HG02885 (cell line): ENCODE measurements around the gene SLC25A25.
"Not testable (repeated sequence)": the region's sequence is repeated elsewhere in the genome, so short reads cannot be mapped to it uniquely, and the experiment has no call there.

ENCODE experiments used
- ATAC-seq: cut with Tn5 transposase; IDR thresholded peaks from one replicate; pipeline ENCODE4 v1.9.1; 2021; ENCODE audit warnings: mild to moderate bottlenecking; ENCODE audit not compliant: unreplicated experiment, poor library complexity

Gene SLC25A25

DNA sequence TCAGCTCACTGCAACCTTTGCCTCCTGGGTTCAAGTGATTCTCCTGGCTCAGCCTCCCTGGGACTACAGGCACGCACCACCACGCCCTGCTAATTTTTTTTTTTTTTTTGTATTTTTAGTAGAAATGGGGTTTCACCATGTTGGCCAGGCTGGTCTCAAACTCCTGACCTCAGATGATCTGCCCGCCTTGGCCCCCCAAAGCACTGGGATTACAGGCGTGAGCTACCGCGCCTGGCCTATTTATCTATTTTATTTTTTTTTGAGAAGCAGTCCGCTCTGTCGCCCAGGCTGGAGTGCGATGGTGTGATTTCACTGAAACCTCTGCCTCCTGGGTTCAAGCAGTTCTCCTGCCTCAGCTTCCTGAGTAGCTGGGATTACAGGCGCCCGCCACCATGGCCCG is 3.4 kb downstream of the SLC25A25 start:
- not testable (repeated sequence) for ATAC-seq

DNA sequence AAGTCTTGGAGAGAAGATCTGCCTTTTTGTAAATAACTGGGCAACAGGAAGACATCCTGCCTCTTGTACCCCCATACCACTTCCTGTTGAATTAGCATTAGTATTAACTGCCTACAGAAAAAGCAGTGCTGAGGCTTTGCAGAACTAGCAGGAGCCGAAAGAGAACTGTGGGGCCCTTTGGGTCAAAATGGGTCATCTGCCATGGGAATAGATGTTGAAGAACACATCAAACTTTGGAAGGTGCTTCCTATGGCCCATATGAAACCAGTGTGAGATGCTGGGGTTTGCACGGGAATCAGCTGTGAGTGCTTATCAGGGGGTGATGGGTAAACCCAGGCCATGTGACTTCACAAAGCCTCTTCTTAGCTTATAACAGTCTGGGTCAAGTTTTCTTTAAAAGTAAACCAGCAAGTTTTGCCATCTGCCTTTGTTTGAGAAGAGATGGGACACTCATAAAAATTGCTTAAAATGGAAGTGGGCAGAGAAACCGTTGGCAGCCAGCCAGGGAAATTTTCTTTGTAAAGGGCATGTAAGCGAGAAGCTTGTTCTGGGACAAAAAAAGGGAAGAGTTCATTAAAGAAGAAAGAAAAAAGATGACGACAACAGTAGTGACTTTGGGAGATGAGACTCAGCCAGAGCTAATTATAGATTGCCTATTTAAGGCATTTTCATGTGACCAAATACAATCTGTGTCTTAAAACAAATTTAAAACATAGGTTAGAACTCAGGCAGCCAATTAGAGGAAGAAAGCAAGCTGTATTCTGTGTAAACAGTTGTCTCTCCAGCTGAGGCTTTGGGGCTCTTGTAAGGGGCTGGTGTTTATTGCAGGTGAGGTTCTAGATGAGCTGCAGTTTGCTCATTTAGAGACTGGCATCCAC is 4.4 kb downstream of the SLC25A25 start:
- ATAC-seq: no peak

DNA sequence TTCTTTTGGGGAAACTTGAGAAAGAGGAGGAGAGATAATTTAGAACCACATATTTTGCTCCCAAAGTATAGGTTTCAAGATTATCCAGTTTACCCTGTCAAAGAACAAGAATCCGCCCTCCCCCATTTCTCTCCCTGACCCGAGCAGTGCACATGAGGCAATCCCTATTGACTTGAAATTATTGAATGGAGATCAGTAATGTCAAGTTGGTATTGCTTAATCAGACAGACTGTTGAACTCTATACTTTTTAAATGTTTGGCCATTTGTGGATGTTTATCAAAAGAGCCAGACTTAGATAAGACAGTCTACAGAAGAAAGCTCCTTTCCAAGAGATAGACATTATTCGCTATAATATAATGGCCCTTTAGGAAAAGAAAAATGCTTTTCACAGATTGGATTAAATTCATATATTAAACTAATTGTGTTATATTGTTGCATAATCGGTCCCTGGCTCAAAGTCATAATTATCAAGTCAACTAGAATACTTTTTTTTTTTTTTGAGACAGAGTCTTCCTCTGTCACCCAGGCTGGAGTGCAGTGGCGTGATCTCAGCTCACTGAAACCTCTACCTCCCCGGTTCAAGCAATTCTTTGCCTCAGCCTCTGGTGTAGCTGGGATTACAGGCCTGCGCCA is 5.3 kb downstream of the SLC25A25 start:
- no peak for ATAC-seq

DNA sequence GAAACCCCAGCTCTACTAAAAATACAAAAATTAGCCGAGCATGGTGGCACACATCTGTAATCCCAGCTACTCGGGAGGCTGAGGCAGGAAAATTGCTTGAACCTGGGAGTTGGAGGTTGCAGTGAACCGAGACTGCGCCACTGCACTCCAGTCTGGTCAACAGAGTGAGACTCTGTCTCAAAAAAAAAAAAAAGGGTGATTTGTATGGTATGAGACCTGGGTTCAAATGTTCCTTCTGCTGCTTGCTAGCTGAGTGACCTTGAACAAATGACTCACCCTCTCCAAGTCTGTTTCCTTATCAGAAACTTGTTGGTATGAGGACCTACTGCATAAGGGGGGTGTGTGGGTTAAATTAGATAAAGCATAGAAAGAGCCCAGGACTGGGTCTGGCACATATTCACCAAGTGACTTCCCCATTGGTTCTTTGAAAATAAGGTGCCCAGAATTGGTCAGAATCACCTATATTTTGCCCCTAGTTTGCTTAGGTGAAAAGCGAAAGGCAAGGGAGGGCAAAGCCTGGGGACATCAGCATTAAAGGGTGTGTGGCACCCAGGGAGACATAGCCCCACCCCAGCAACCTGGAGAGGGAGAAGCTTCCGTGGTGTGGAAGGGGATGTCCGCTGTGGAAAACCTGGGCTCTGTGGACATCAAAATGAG is 9.9 kb downstream of the SLC25A25 start:
- ATAC-seq: no peak

DNA sequence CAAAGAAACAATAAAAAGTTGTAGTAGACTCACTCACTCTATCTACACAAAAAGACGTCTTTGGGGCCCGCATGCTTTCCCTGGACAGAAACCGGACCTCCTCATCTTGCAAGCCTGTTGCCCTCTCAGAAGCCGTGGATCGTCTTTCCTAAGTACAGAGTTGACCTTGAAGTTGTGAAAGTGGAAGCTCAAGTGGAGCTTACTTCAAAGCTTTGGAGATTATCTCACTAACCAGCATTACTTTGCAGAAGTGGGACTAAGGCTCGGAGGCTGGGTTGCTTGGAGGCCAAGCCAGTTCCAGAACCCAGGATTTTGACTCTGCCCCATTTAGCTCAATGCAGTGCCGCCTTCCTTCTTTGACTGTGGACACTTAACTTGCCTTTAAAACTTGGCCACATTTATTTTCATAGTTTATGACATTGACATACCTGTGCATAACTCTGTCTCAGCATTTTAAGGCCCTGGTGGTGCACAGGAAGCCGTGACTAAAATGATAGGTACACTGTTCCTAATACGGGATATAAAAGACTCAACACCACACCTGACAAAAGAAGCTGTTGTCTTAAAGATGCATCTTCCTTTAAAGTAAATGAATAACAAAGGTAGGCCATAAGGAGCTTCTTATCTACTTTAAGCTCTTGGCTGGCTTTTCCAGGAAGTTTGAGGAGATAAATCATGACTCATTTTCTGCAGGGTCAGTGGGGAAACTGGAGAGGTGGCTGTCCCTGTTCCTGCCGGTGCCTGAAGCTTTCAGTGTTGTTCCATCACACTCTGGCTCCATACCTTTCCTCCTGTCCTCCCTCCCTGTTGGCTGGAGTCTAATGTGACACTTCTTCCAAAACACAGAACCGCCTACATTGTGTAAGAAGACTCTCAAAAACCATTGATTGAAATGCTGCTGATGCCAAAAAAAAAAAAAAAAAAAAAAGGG is 10.7 kb downstream of the SLC25A25 start:
- ATAC-seq: no peak

DNA sequence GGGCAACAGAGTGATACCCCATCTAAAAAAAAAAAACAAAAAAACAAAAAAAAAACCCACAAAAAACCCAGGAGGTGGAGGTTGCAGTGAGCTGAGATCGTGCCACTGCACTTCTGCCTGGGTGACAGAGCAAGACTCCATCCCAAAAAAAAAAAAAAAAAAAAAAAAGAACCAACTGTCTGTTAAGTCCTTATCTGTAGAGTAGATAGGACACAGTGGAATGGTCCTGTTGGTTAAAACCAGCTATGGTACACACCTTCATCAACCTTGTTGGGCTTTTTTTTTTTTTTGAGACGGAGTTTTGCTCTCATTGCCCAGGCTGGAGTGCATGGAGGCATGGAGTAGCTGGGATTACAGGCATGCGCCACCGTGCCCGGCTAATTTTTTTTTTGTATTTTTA is 12.2 kb downstream of the SLC25A25 start:
- ATAC-seq: no peak

DNA sequence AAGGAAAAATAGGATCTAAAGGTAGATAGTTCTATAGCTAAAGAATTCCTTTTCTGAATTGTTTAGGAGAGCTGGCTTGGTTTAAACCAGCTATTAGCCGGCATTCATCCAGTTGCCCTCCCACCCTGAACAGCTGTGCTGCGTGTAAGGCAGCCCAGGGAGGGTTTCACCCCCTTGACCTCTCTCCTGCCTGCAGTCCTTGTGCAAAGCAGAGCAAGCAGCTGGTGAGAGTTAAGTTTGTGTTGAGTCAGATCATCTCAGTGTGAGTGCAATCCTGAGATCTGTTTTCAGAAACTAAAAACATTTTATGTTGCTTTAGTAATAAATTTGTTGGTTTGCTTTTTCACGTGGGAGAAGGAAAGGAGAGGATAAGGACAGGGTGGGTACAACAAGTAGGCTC is 13.0 kb downstream of the SLC25A25 start:
- no peak for ATAC-seq

DNA sequence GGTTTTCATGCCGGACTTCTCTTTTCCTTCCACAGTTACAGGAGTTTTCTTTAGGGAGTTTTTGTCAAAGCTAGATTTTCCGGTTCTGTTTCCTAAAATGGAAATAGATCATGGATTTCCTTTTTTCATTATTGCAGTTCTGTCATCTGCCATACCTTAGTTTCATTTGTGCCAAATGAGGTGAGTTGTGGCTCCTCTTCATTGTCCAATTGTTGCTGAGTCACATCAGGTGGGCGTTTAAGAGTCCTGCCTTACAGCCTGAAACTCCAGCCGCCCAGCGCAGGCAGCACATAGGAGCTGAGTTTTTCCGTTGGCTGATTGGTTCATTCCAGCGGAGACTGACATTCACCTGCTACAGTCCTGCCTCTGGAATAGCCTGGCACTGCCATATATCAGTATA is 14.1 kb downstream of the SLC25A25 start:
- no peak for ATAC-seq

DNA sequence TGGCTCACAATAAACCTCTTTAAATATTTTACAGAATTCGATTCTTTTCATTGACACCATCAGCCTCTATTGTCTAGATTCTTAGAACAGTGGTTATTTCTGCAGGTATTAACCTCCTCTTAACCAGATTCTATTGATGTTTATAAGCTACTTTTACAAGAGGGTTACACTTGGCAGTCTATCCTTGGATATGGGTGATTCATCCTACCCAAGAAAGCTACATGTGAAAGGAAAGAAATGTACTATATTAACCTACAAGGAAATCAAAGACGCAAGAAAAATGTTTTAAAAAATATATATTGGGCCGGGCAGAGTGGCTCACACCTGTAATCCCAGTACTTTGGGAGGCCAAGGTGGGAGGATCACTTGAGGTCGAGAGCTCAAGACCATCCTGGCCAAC is 16.7 kb downstream of the SLC25A25 start:
- no peak for ATAC-seq

DNA sequence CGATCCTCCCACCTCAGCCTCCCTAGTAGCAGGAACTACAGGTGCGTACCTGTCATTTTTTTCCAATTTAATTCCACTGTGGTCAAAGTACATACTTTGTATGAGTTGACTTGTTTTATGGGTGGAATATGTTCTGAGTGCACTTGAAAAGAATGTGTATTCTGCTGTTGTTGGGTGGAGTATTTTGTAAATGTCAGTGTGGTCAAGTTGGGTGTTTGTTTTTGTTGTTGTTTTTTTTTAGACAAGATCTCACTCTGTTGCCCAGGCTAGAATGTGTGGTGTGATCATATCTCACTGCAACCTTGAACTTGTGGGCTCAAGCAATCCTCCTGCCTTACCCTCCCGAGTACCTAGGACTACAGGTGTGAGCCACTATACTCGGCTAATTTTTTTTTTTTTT is 17.9 kb downstream of the SLC25A25 start:
- ATAC-seq: no peak

DNA sequence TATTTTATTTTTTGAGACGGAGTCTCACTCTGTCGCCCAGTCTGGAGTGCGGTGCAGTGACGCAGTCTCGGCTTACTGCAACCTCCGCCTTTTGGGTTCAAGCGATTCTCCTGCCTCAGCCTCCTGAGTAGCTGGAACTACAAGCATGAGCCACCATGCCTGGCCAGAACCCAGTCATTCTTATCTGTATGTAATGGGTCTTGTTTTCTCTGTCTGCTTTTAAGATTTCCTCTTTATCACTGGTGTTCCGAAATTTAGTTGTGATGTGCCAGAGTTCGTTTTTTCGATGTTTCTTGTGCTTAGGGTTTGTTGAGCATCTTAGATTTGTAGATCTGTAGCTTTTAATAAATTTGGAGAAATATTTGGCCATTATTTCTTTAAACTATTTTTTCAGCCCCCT is 19.2 kb downstream of the SLC25A25 start:
- no peak for ATAC-seq

DNA sequence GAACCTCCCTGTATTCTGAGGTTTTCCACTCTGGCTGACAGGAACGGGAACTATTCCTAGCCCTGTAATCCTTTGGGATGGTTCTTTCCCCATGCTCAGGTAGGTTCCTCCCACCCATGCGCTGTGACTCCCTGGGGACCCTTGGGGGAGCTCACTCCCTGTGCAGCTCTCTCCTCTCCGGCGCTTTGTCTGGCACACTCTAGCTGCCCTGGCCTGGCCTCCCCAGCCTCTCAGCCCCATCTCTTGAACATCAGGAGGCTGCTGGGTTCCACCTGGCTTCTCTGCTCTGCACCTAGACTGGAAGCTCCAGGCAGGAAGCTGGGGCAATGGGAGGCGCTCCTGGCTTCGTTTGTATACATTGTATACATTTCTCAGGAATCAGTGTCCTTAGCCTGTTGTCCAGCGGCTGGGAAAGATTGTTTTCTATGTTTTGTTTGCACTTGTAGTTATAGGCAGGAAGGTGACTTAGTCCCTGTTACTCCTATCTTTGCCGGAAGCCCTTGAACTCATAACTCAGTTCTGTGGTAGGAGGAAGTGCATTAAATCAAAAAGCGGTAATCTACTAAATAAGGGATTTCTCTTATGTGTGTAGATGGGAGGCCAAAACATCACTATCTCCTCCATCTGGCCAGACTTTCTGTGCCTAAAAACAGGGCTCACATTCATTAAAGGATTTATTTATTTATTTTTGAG is 20.4 kb downstream of the SLC25A25 start:
- ATAC-seq: no peak

DNA sequence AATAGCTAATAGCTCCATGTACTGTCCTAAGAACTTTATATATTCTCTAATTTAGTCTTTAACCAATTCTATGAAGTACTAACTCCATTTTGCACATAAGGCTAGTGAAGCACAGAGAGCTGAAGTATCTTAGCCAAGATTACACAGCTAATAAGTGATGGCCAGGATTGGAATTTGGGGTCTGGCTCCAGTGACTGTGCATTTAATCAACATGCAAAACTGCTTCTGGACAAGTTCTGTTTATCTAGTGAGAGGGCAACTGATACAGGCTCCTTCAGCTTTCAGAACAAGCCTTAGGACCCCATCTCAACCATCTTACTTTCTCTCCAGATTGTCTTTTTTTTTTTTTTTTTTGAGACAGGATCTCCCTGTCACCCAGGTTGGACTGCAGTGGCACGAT is 21.3 kb downstream of the SLC25A25 start:
- no peak for ATAC-seq

DNA sequence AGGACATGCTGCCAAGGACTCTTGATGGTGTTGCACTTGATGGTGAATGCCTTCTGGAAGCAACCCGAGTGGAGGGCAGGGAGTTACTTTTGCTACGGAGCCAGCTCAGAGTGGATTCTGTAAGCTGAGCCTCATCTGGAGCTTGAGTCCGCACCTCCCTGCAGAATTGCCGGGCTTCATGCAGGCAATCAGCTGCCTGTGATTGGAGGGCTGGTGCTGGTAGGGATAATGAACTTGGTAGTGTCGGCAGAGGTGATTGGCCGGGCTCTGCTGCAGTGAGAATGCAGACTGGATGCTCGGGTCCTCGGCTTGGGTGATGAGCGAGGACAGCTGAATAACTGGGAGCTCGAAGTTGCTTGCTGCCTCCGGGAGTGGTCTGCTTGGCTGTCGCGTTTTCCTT is 23.1 kb downstream of the SLC25A25 start:
- no peak for ATAC-seq

DNA sequence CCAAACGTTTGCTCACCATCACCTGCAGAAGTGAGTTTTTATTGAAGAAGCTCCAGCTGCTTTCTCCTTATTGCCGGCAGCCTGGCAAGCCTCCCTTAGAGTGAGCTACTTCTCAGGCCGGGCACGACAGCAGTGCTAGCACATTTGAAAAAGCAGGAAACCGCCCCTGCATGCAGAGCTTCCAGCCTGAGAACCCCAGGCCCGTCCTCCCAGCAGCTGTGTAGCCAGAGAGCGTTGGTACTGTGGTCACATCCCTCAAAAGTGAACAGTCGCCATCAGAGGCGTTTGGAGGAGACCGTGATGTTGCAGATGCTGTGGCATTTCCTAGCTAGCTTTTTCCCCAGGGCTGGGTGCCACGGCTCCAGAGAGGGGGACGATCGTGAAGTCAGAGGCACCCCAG is 23.5 kb downstream of the SLC25A25 start:
- no peak for ATAC-seq

DNA sequence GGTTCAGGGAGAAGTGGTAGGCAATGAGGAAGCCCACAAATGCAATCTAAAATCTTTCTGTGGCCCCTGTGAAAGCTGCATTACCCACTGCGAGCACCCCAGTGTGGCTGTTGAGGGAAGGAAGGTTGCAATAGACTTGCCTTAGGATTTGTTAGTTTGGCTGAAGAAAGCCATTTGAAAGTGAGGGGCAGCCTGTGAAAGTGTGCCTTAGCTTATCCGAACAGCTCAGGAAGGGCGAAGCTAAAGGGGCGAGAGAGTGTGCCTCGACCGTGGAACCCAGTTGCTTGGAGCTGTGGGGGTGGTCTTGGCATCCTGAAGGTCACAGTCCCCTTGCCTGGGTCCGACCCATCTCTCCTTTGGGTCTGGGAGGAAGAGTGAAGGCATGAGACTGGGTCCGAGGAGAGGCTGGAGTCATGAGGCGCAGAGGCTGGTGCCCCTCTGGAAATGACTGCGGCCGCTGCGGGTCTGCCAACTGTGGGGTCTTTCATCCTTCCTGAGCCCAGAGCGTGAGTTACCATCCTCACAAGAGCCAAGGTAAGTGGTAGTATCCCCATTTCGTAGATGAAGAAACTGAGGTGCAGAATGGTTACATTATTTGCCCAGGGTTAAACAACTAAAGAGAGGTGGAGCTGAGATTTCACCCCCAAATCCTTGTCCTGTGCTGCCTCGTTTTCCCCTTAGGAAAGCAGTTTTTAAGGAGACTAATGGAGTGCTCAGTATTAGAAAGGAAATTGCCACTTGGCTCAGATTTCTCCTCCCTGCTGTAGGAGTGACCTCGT is 24.4 kb downstream of the SLC25A25 start:
- ATAC-seq: no peak

DNA sequence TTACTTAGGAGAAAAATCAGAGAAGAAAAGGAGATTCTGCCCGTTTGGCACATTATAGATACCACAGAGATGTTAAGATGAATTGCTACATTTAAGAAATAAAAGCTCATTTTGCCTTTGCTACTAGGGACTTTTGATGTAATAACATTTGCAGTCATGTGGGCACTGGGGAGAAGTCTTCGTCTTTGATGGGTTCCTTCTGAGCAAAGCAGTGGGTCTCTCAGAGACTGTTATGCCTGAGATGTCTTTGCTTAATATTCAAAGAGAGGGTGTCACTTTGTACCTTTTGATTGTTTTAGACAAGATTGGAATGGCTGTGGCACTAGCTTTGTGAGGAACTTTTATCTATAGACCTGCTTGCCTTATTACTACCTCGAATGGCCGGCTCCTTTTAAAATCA is 25.0 kb downstream of the SLC25A25 start:
- ATAC-seq: no peak

DNA sequence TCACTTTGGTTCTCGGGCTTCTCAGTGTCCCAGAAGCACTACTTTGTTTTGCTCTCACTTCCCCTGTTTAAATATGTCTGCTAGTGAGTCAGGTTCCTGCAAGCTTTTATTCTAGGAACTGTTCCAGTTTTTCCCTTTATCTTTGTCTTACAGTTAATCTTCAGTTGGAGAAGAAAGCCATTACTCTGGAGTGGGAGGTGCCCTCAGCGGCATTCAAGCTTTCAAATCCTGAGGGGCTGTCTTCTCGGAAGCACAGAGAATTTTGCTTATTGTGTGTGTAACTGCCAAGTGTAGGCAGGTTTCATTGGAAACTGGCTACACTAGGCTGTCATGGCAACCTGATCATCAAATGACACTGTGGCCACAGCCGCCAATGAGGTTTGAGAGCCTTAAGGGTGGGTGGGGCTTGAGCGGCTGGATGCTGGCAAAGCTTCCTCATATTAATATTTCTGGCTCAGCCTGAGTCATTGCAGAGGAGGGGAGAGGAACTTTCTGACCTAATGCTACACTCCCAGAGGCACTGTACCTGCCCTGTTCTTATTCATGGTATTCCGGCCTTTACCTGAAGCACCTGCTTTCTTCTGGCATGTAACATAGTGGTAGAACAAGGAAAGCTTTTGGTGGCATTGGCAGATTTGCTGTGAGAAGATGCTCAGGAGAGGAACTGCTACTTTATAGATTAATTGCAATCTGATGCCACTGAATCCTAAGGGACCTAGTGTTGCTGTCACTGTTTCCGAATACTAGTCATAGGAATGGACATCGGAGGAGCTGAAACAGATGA is 26.3 kb downstream of the SLC25A25 start:
- peak; percentile 94 for ATAC-seq
